NCI-H748 (cell line): ENCODE measurements around the gene OR10X1.

ENCODE experiments used
- DNase-seq: peaks from one replicate; lab custom pipeline; 2025; ENCODE audit not compliant: unreplicated experiment; lab: John Stamatoyannopoulos, UW

OR10X1 gene

GRCh38 chr1:158579733-158580132, at the start of gene OR10X1:
OR10X1 (minus strand) TSS chr1:158579899; CDS start chr1:158579899, 0 bp downstream.
- DNase-seq, result no peak

DNA sequence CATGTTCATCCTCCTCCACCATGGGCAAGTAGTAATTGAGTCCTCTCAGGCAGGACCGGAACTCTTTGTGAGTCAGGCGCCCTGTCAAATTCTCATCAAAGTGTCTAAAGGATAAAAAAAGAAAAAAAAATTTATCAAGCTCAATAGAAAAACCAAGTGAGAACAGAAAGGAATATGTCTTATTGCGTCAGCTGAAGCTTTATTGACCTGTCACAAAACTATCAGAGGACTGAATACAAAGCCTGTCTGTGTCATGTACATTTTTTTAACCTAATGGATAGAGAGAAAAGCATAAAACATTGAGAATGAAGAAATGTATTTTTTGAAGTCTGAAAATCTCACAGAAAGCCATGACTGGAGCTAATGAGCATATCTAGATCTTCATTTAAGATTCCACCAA, 34.1 kb upstream of the OR10X1 start:
- DNase-seq, result no peak

DNA sequence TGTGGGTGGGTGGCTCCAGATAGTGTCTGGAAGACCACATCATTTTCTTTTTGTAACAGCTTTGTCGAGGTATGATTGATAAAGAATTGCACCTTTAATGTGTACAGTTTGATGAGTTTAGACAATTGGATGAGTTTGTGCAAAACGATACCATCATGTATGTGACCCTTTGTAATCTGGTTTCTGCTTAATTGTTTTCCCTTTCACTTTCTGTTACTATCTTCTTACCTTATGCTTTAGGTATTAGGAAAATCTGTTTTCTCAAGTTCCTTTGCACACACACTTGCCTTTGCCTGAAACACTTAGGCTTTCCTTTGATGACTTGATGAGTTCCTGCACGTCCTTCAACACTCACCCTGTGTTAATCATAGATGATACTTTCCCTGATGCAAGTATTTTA, 32.2 kb upstream of the OR10X1 start:
- no peak for DNase-seq

DNA sequence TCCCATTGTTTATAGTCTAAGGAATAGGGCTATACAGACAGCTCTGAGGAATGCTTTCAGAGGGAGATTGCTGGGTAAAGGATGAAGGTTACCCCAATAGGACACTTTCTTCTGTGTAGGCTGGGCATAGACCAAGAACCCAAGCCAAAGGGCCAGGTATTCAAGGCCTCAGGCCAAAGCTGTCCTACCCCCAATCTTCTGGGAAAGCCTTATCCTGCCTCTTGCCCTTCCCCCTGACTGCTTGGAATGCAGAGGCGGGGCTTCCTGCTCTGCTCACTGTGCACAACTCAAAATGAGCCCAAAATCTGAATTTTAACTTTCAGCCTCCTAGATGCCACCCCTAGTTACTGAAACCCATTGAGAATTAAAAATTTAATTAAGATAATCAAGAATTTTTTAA, 27.6 kb upstream of the OR10X1 start:
- DNase-seq, result no peak

- DNase-seq, result no peak
Observed at GRCh38 chr1:158604968-158605367, 25.3 kb upstream of the OR10X1 start, which contains the start of gene OR10Z1. OR10Z1 (plus strand) TSS chr1:158605268; CDS start chr1:158606439, 1,171 bp downstream.

DNA sequence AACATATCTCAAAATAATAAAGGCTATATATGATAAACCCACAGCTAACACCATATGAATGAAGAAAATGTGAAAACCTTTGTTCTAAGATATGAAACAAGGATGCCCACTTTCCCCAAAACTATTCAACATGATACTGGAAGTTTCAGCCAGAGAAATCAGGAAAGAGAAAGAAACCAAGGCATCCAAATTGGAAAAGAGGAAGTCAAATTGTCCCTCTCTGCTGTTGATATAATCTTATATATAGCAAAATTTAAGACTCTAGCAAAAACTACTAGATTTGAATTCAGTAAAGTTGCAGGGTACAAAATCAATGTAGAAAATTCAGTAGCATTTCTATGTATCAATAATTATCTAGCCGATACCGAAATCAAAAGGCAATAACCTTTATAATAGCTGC, 21.0 kb upstream of the OR10X1 start:
- no peak for DNase-seq

DNA sequence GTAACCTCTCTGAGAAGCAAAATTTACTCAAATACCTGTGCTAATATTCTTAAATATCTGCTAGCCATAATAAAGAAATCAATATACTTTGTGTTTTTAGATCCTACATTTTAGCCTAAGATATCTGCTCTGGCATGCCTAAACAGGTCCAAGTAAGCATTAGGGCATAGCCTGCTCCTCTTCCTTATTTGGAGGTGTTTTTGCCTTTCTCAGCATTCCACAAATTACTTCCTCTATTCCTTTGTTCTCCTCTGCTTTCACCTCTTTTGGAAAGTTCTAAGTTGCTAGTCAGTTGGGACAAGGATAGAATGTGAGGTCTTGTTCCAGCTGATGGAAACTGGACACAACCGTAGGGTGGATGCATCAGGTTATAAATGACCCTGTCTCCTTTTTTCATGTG, 7.2 kb upstream of the OR10X1 start:
- no peak for DNase-seq

DNA sequence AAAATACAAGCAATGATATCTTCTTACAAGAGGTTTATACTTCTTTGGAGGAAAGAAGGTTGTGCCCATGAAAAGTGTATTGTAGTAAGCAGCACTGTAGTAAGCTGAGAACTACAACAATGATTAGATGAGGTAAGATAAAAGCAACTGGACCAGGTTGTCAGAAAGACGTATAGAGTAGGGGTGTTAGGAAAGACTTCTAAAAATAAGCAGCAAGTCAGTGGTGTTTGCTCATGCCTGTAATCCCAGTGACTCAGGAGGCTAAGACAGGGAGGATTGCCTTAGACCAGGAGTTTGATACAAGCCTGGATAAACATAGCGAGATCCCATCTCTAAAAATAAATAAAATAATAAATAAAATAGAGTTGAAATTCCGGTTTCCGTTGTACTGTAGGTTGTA, 4.3 kb upstream of the OR10X1 start:
- no peak for DNase-seq

DNA sequence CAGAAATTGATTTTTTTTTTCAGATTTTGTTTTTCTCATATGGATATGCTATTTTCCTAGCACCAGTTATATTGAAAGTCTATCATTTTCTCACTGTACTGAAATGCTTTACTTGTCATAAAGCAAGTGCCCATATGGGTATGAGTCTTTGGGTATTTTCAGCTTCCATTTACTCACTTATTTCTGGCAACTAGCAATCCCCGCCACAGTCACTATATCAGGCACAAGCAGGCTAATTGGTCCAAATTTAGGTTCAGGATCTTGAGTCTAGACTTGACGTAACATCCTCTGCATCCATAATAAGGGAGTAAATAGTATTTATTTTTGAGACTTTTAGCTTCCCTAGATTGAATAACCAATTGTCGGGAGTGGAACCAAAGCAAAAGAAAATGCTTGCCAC, 2.1 kb downstream of the OR10X1 start:
- no peak for DNase-seq

- DNase-seq, result no peak
Observed at GRCh38 chr1:158572226-158572625, 7.5 kb downstream of the OR10X1 start.

DNA sequence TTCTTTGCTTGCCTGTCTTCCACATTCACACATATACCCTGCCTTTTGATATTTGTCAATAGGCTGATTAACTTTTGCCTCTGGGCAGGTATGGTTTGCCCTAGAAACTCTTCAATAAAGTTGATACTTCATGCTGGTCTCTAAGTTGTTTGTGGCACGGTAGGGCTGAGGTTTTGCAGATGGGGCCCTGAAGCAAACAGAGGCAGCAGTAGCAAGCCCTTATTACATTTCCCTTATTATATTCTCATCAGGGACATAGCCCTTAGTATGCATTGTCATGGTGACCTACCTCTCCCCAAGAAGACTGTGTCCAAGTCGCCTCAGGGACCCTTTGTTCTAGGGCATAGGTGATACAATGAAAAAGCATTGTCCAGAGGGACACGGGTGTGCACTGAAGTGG, 9.2 kb downstream of the OR10X1 start, which contains the start of gene OR6P1:
TSS of gene OR6P1 (minus strand) at position 101 of the 400 bp plus-strand sequence. CDS start 6,976 bp downstream, outside the sequence.
- DNase-seq, result no peak

- DNase-seq, result no peak
Observed at GRCh38 chr1:158564608-158565007, 15.1 kb downstream of the OR10X1 start.

DNA sequence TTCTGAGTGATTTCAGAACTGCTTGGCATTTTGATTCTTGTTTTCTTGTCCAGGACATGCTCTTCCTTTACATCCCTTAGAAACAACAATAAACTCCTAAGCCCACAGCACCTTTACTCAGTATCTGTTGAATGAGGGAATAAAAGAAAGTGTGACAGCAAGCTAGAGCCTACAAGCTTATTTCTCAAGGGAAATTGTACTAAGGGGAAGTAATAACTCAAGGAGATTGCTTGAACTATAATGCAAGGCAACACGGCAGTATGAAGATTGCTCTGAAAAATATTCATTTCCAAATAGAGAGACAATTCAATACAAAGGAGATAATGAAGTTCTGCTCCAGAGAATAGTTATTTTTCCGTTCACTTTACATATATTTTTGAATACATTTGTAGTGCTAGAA, 15.8 kb downstream of the OR10X1 start:
- no peak for DNase-seq

DNA sequence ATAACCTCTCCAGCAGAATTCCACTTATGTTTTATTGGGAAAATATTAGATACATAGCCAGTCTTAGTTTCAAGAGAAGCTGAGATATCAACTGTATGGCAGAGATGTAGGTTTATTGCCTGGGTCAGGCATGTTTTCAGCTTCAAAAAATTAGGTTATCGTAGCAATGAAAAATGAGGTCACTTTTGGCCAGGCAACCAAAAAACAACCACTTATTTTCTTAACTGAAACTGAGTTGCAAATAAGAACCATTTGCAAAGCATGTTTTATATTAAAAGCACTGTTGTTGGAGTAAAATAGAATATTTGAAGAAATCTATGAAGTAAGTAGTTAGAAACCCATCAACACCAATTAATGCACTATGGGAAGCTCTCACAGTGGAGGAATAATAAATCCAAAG, 20.0 kb downstream of the OR10X1 start:
- DNase-seq, result no peak

DNA sequence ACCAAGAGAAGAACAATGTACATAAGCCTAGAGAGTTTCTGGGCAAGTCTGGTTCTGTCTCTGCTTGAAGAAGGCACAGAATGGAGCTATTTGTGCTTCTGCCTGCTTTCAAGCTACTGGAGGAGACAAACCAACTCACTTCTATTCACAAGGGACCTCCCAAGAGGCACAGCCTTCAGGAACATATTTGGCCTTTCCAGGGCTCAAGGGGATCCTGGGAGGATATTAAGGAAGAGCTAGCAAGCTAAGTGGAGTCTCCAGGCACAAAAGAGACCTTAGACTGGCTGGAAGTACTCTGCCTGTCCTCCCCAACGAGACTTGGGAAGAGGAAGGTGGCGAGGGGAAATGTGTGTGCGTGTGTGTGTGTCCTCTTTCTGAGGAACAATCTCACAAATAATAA, 25.3 kb downstream of the OR10X1 start, which contains the start of gene OR6Y1:
TSS of gene OR6Y1 (minus strand) at position 54 of the 400 bp plus-strand sequence. CDS start 6,300 bp downstream, outside the sequence.
- DNase-seq, result no peak

DNA sequence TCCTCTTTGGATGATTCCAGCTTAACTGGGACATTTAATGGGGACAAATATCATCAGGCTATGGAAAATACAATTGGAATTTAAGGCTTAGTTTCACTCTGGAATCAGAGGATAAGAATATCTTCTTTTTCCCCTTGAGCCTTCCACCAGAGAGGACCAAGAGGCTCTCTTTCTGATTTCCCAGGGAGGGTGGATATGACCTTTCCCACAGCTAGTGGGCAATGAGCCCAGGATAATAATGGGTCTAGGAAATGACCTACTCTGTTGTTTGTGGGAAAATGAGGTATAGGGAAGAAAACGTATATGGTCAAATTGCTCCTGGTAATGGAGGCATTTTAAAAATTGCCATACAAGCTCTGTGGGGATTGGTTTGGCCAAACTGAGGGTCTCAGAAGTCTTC, 27.4 kb downstream of the OR10X1 start:
- no peak for DNase-seq

DNA sequence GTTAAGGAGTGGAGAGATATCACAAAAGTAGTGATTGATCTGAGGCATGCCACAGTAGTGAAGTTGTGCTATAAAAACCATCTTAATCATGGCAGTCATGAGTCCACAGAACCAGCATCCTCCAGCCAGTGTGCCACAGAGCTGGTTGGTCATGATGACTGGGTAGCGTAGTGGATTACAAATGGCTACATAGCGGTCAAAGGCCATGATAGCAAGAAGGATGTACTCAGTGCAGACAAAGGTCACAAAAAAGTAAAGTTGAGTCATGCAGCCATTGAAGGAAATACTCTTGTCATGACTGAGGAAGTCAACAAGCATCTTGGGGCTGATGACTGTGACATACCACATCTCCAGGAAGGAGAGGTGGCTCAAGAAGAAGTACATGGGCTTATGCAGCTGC, 32.2 kb downstream of the OR10X1 start:
- no peak for DNase-seq

DNA sequence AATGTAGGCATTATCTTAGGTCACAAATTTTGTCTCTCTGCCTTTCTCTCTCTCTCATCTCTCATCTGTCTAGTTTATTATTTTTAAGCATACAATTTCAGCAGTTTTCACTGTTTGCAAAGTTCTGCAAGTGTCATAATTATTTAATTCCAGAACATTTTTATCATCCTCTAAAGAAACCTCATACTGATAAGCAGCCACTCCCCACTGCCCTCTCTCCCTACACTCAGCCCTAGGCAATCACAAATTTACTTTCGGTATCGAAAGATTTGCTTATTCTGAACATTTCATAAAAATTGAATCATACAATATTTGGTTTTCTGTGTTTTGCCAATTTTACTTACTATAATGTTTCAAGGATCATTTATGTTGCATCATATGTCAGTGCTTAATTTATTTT, 42.1 kb downstream of the OR10X1 start:
- DNase-seq, result no peak

- DNase-seq, result no peak
Observed at GRCh38 chr1:158534496-158534895, 45.2 kb downstream of the OR10X1 start.
